Endothelial cell of umbilical vein (primary cell): ENCODE data around the gene ARL8A. TPM values are rescaled to one million over a fixed set of nuclear protein-coding genes. Genes with fewer than 3 reads are reported as not detected.

Experiments
- BruUV-seq: library from RNA; stranded (reverse); fragments of 400-500 nt; replicated peaks from 2 replicates; lab custom pipeline; 2021; lab: Mats Ljungman, UMichigan
- CTCF ChIA-PET: fragments of 300-600, 350-600 bp; sonication (Branson Sonifier 250); formaldehyde crosslinking; loops from one replicate; lab custom pipeline; 2021; ENCODE audit warnings: antibody characterized with exemption, inconsistent platforms; lab: Charles Lee
- POLR2A ChIA-PET: fragments of 300-600, 350-600 bp; sonication (Branson Sonifier 250); formaldehyde crosslinking; loops from one replicate; lab custom pipeline; 2021; ENCODE audit warnings: antibody characterized with exemption, inconsistent platforms; lab: Charles Lee
- DNase-seq: peaks from one replicate; pipeline ENCODE4 v3.0.0-alpha.2; 2011; ENCODE audit warnings: low read depth, low spot score
- FAIRE-seq: peaks from 2 replicates; lab custom pipeline; 2011; peaks lifted over from hg19 to GRCh38; lab: Jason Lieb, UNC
- H2AFZ ChIP-seq: 2 replicates; pipeline ENCODE4 v1.6.0; 2012; ENCODE audit warnings: low read depth, low read length, control low read depth, inconsistent platforms
- H3K27ac ChIP-seq: 2 replicates; pipeline ENCODE4 v1.5.1; 2011; ENCODE audit warnings: low read depth, mild to moderate bottlenecking, control low read depth, low read length, moderate library complexity; ENCODE audit not compliant: insufficient read depth
- H3K27me3 ChIP-seq, 2 experiments: 2 replicates each; pipeline versions ENCODE4 v1.6.0 to v1.6.1; 2011; ENCODE audit warnings: low read length in 2 of 2, mixed read lengths in 1 of 2; ENCODE audit not compliant: control insufficient read depth in 2 of 2, insufficient read depth in 2 of 2
- H3K36me3 ChIP-seq, 2 experiments: 2 replicates in 1 of 2; 3 replicates in 1 of 2; pipeline ENCODE4 v1.5.1; 2011; ENCODE audit warnings: low read length in 2 of 2, mild to moderate bottlenecking in 1 of 2, moderate library complexity in 1 of 2; ENCODE audit not compliant: control insufficient read depth in 2 of 2, insufficient read depth in 2 of 2; ENCODE audit errors: extremely low read depth in 1 of 2
- H3K4me1 ChIP-seq: 3 replicates; pipeline ENCODE4 v1.5.1; 2011; ENCODE audit warnings: mild to moderate bottlenecking, low read length; ENCODE audit not compliant: control insufficient read depth, insufficient read depth; ENCODE audit errors: extremely low read depth
- H3K4me2 ChIP-seq: 2 replicates; pipeline ENCODE4 v1.6.1; 2011; ENCODE audit warnings: low read length, control low read depth, mixed read lengths; ENCODE audit not compliant: insufficient read depth
- H3K4me3 ChIP-seq, 3 experiments: fragments of 200-600 bp in 1 of 3; sonication (generic), shearing (Covaris generic) in 1 of 3; replicated peaks in 1 of 3; 2 replicates each; pipeline ENCODE4 v1.5.1; 2011 to 2016; ENCODE audit warnings: control low read depth in 3 of 3, low read length in 3 of 3, mild to moderate bottlenecking in 2 of 3, inconsistent platforms in 1 of 3, low read depth in 1 of 3, moderate library complexity in 1 of 3; ENCODE audit not compliant: insufficient read depth in 1 of 3
- H3K79me2 ChIP-seq: 2 replicates; pipeline ENCODE4 v1.6.0; 2012; ENCODE audit warnings: low read length, inconsistent platforms; ENCODE audit not compliant: control insufficient read depth, insufficient read depth
- H3K9ac ChIP-seq: replicated peaks from 2 replicates; pipeline ENCODE3; 2011; ENCODE audit warnings: low read length, control low read depth; ENCODE audit not compliant: insufficient read depth; ENCODE audit errors: extremely low read depth
- H3K9me1 ChIP-seq: replicated peaks from 3 replicates; pipeline ENCODE4 v1.6.0; 2011; ENCODE audit warnings: mild to moderate bottlenecking, low read length; ENCODE audit not compliant: control insufficient read depth, insufficient read depth; ENCODE audit errors: extremely low read depth
- H3K9me3 ChIP-seq: replicated peaks from 2 replicates; pipeline ENCODE4 v1.5.1; 2012; ENCODE audit warnings: low read length, inconsistent platforms; ENCODE audit not compliant: control insufficient read depth, insufficient read depth
- H4K20me1 ChIP-seq: replicated peaks from 2 replicates; pipeline ENCODE3; 2011; ENCODE audit warnings: mild to moderate bottlenecking, low read length; ENCODE audit not compliant: control insufficient read depth, insufficient read depth; ENCODE audit errors: extremely low read depth
- EZH2 ChIP-seq: IDR thresholded peaks from 2 replicates; pipeline ENCODE4 v1.6.1; 2012; ENCODE audit warnings: borderline replicate concordance, low read depth, mild to moderate bottlenecking, moderate library complexity, low read length, inconsistent platforms; ENCODE audit not compliant: severe bottlenecking
- FOS ChIP-seq: IDR thresholded peaks from 2 replicates; pipeline ENCODE4 v1.6.1; 2011; ENCODE audit warnings: mild to moderate bottlenecking, low read length, moderate library complexity, borderline replicate concordance; ENCODE audit not compliant: insufficient read depth
- GATA2 ChIP-seq: IDR thresholded peaks from 2 replicates; pipeline ENCODE4 v1.7.0; 2011; ENCODE audit warnings: low read depth, mild to moderate bottlenecking, moderate library complexity, mixed read lengths, low read length; ENCODE audit not compliant: insufficient read length, insufficient read depth
- JUN ChIP-seq: IDR thresholded peaks from 2 replicates; pipeline ENCODE4 v1.6.1; 2011; ENCODE audit warnings: borderline replicate concordance, low read depth; ENCODE audit not compliant: insufficient read length, insufficient read depth
- MAX ChIP-seq: IDR thresholded peaks from 2 replicates; pipeline ENCODE4 v1.6.1; 2011; ENCODE audit not compliant: insufficient read depth, insufficient read length
- MYC ChIP-seq: IDR thresholded peaks from one replicate; pipeline ENCODE4 v1.6.1; 2011; ENCODE audit warnings: mild to moderate bottlenecking, low read depth, low read length
- POLR2A ChIP-seq: IDR thresholded peaks from 2 replicates; pipeline ENCODE4 v1.6.1; 2012; ENCODE audit warnings: low read depth, mild to moderate bottlenecking, control low read depth, low read length
- POLR2AphosphoS5 ChIP-seq: IDR thresholded peaks from 2 replicates; pipeline ENCODE4 v1.6.1; 2012; ENCODE audit warnings: low read depth, mild to moderate bottlenecking, control low read depth, low read length, moderate library complexity; ENCODE audit not compliant: insufficient read depth
- dilution Hi-C: fragments of 300-500 bp; cut with MboI; formaldehyde crosslinking; loops from one replicate; pipeline ENCODE4 v1.15.0; 2019; ENCODE audit warnings: low sequenced_read_pairs; ENCODE audit not compliant: extremely low pct_ligation_motif_present
- intact Hi-C: fragments of 100-400 bp; cut with micrococcal nuclease; formaldehyde crosslinking; loops from one replicate; pipeline ENCODE4 v1.10.0; 2022
- polyA plus RNA-seq, 4 experiments: library from polyadenylated mRNA; depleted of rRNA in 3 of 4; stranded (reverse) in 3 of 4; unstranded in 1 of 4; fragments of >200 nt; gene quantifications; 2 replicates each; pipeline versions ENCODE4 v1.2.1 to v1.2.3, GENCODE V29; 2011 to 2012; ENCODE audit warnings: missing spikeins in 1 of 4
- total RNA-seq: library from RNA; stranded (reverse); gene quantifications from 2 replicates; pipeline ENCODE4 v1.2.3, GENCODE V29; 2021
- TF ChIP-seq, protein P1 (sequence below), 2 donors: IDR thresholded peaks; 1 replicate in 1 of 2; 2 replicates in 1 of 2; pipeline ENCODE4 v1.5.1; 2011; ENCODE audit warnings: low read length in 2 of 2, mild to moderate bottlenecking in 2 of 2, moderate library complexity in 2 of 2, control low read depth in 1 of 2, inconsistent platforms in 1 of 2, low read depth in 1 of 2; ENCODE audit not compliant: insufficient read depth in 1 of 2; ENCODE audit errors: extremely low read depth in 1 of 2

The ARL8A gene
- total and polyA plus RNA-seq, 2 donors (not counting 3 experiments of a cell fraction or from before 2014, with no cell fraction given): 54.3 to 69.5 TPM

DNA sequence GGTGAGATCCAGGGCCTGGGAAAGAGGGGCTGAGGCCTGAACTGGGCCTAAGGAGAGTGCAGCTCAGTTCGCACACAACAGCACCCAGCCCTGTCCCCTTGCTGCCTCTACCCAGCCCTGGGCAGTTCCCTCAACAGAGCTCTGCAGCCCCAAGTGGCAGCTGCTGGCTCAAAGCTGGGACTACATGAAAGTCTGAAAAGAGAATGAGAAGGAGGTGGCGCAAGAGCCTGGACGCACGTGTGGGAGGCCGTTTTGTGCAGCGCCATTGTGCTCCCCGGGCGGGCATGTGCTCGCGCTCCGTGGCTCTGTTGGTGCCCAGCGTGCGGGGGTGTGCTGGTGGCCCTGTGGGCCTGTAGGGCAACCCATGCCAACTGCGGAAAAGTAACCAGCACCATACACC lies 11.5 kb downstream of the ARL8A start:
- Histone ChIP-seq H2AFZ (no peak overlapping the region), H4K20me1 (no peaks in the 10 kb centered on the region), H3K9me3 (no peaks in the 10 kb centered on the region), H3K27me3 (no peaks in the 10 kb centered on the region), H3K79me2 (peaks cover 3% of the 10 kb centered on the region), H3K9me1 (no peaks in the 10 kb centered on the region), H3K4me3 (no peak overlapping the region), H3K27ac (no peak overlapping the region), H3K9ac (no peak overlapping the region), H3K4me2 (no peak overlapping the region), H3K36me3 (peaks cover 9 to 34% of the 10 kb centered on the region in 2 experiments), H3K4me1 (no peaks in the 10 kb centered on the region)
- ChIA-PET CTCF (no interaction called here), POLR2A (no interaction called here)
- no TSS peak for BruUV-seq
- no peak for FAIRE-seq
- dilution Hi-C loops: no loop called here
- intact Hi-C loops: no loop called here
- no peak for DNase-seq
- no peak for TF ChIP-seq EZH2

- H3K9ac ChIP-seq: no peak overlapping the region
- no peaks in the 10 kb centered on the region for H3K79me2 ChIP-seq
- CTCF ChIA-PET: interaction anchor here (1.0 to 4.5 kb wide), 3 partner anchors 9 to 132 kb away, joined by 3 to 19 read pairs (median 4); partner anchors contain the start of gene GPR37L1
- H2AFZ ChIP-seq: no peak overlapping the region
- H3K9me3 ChIP-seq: no peaks in the 10 kb centered on the region
- DNase-seq (no peak), FAIRE-seq (no peak)
- no TSS peak for BruUV-seq
- H3K27me3 ChIP-seq: no peaks in the 10 kb centered on the region
- dilution Hi-C loops (no loop called here), intact Hi-C loops (no loop called here)
- H3K27ac ChIP-seq: no peak overlapping the region
- peaks cover 9 to 29% of the 10 kb centered on the region in 2 experiments for H3K36me3 ChIP-seq
- no peaks in the 10 kb centered on the region for H4K20me1 ChIP-seq
- H3K9me1 ChIP-seq: no peaks in the 10 kb centered on the region
- POLR2A ChIA-PET: no interaction called here
- no peak overlapping the region for H3K4me2 ChIP-seq
- no peaks in the 10 kb centered on the region for H3K4me1 ChIP-seq
- TF ChIP-seq FOS (no peak), MAX (no peak), MYC (no peak), POLR2A (no peak), POLR2AphosphoS5 (no peak), JUN (no peak), EZH2 (no peak), GATA2 (no peak)
- TF ChIP-seq, protein P1, sequence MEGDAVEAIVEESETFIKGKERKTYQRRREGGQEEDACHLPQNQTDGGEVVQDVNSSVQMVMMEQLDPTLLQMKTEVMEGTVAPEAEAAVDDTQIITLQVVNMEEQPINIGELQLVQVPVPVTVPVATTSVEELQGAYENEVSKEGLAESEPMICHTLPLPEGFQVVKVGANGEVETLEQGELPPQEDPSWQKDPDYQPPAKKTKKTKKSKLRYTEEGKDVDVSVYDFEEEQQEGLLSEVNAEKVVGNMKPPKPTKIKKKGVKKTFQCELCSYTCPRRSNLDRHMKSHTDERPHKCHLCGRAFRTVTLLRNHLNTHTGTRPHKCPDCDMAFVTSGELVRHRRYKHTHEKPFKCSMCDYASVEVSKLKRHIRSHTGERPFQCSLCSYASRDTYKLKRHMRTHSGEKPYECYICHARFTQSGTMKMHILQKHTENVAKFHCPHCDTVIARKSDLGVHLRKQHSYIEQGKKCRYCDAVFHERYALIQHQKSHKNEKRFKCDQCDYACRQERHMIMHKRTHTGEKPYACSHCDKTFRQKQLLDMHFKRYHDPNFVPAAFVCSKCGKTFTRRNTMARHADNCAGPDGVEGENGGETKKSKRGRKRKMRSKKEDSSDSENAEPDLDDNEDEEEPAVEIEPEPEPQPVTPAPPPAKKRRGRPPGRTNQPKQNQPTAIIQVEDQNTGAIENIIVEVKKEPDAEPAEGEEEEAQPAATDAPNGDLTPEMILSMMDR (IDR thresholded peaks at IDR 0.05; ENCODE audit: extremely low read depth in 1 of 2, insufficient read depth in 1 of 2, low read depth in 1 of 2, low read length in 2 of 2): no peak
- H3K4me3 ChIP-seq: no peak overlapping the region
These were observed 12.3 kb downstream of the ARL8A start for GRCh38 chr1:202131956-202132821.
